CD14-positive monocyte (primary cell): Measurements from ENCODE around the gene C22orf39. TPM values are rescaled to one million over a fixed set of nuclear protein-coding genes. Genes with fewer than 3 reads are reported as not detected.
"Not testable (repeated sequence)": the region's sequence is repeated elsewhere in the genome, so short reads cannot be mapped to it uniquely, and the experiment has no call there.

Experiments
- DNase-seq, 3 donors: peaks; one replicate each; pipeline ENCODE4 v3.0.0-alpha.2; 2011 to 2022
- H2AFZ ChIP-seq: 2 replicates; pipeline ENCODE4 v1.6.0; 2012; ENCODE audit warnings: mild to moderate bottlenecking, low read depth, low read length, inconsistent platforms; ENCODE audit not compliant: insufficient read depth, poor library complexity, severe bottlenecking
- H3K27ac ChIP-seq, 2 donors: 1 replicate in 1 of 2; 2 replicates in 1 of 2; pipeline ENCODE4 v1.5.1; 2012 to 2013; ENCODE audit warnings: low read length in 2 of 2, control low read depth in 1 of 2, inconsistent platforms in 1 of 2, low read depth in 1 of 2, mild to moderate bottlenecking in 1 of 2
- H3K27me3 ChIP-seq, 2 donors: one replicate each; pipeline versions ENCODE4 v1.6.0 to v1.6.1; 2011 to 2013; ENCODE audit warnings: low read length in 2 of 2; ENCODE audit not compliant: control insufficient read depth in 2 of 2, insufficient read depth in 2 of 2
- H3K36me3 ChIP-seq, 2 donors: replicated peaks in 1 of 2; 1 replicate in 1 of 2; 2 replicates in 1 of 2; pipeline versions ENCODE4 v1.5.1 to v1.6.1; 2012 to 2013; ENCODE audit warnings: low read length in 2 of 2, control low read depth in 1 of 2, inconsistent platforms in 1 of 2, mild to moderate bottlenecking in 1 of 2; ENCODE audit not compliant: insufficient read depth in 2 of 2, control insufficient read depth in 1 of 2
- H3K4me1 ChIP-seq, 2 donors: 1 replicate in 1 of 2; 2 replicates in 1 of 2; pipeline versions ENCODE4 v1.5.1 to v1.6.1; 2012 to 2013; ENCODE audit warnings: low read length in 2 of 2, control low read depth in 1 of 2, inconsistent platforms in 1 of 2, mild to moderate bottlenecking in 1 of 2, moderate library complexity in 1 of 2; ENCODE audit not compliant: insufficient read depth in 2 of 2, control insufficient read depth in 1 of 2
- H3K4me2 ChIP-seq: replicated peaks from 2 replicates; pipeline ENCODE3; 2012; ENCODE audit warnings: low read length, moderate library complexity, mild to moderate bottlenecking; ENCODE audit not compliant: poor library complexity, severe bottlenecking; ENCODE audit errors: extremely low read depth
- H3K4me3 ChIP-seq, 3 experiments: fragments of 200-600 bp in 1 of 3; sonication (generic) in 1 of 3; replicated peaks in 1 of 3; 1 replicate in 2 of 3; 2 replicates in 1 of 3; pipeline ENCODE4 v1.5.1; 2011 to 2013; ENCODE audit warnings: low read length in 3 of 3, mild to moderate bottlenecking in 3 of 3, control low read depth in 2 of 3, low read depth in 2 of 3, inconsistent platforms in 1 of 3, moderate library complexity in 1 of 3
- H3K79me2 ChIP-seq: 2 replicates; pipeline ENCODE4 v1.6.0; 2012; ENCODE audit warnings: mild to moderate bottlenecking, control low read depth, inconsistent platforms, low read length, moderate library complexity; ENCODE audit not compliant: insufficient read depth
- H3K9ac ChIP-seq: 2 replicates; pipeline ENCODE4 v1.6.0; 2017; ENCODE audit warnings: low read length, mild to moderate bottlenecking; ENCODE audit not compliant: insufficient read depth, poor library complexity, severe bottlenecking
- H3K9me3 ChIP-seq, 2 donors: replicated peaks in 1 of 2; 1 replicate in 1 of 2; 2 replicates in 1 of 2; pipeline versions ENCODE4 v1.5.1 to v1.6.1; 2012 to 2013; ENCODE audit warnings: low read length in 2 of 2, control low read depth in 1 of 2; ENCODE audit not compliant: control insufficient read depth in 1 of 2, insufficient read depth in 1 of 2
- H4K20me1 ChIP-seq: 2 replicates; pipeline ENCODE4 v1.6.0; 2012; ENCODE audit warnings: mild to moderate bottlenecking, low read length, control low read depth, moderate library complexity; ENCODE audit not compliant: insufficient read depth
- H3K27ac Mint-ChIP-seq, 7 donors: one replicate each; pipeline ENCODE4 v1.8.0; 2020; ENCODE audit warnings: mild to moderate bottlenecking in 7 of 7, mixed read lengths in 7 of 7, moderate library complexity in 6 of 7, inconsistent platforms in 2 of 7
- H3K27me3 Mint-ChIP-seq, 3 donors: one replicate each; pipeline ENCODE4 v1.8.0; 2021 to 2022; ENCODE audit warnings: low read depth in 3 of 3, mild to moderate bottlenecking in 3 of 3, mixed read lengths in 3 of 3, moderate library complexity in 3 of 3, inconsistent platforms in 1 of 3
- H3K36me3 Mint-ChIP-seq, 2 donors: one replicate each; pipeline ENCODE4 v1.8.0; 2020; ENCODE audit warnings: mixed read lengths in 2 of 2, inconsistent platforms in 1 of 2, mild to moderate bottlenecking in 1 of 2
- H3K4me1 Mint-ChIP-seq: one replicate; pipeline ENCODE4 v1.8.0; 2020; ENCODE audit warnings: mild to moderate bottlenecking, mixed read lengths
- H3K4me3 Mint-ChIP-seq, 2 donors: one replicate each; pipeline ENCODE4 v1.8.0; 2020; ENCODE audit warnings: mild to moderate bottlenecking in 2 of 2, mixed read lengths in 2 of 2, moderate library complexity in 1 of 2
- H3K9me3 Mint-ChIP-seq, 7 donors: one replicate each; pipeline ENCODE4 v1.8.0; 2020 to 2022; ENCODE audit warnings: mixed read lengths in 7 of 7, mild to moderate bottlenecking in 6 of 7, moderate library complexity in 6 of 7, inconsistent platforms in 2 of 7
- WGBS: methylation state at CpG from one replicate; pipeline ENCODE4 v1.1.5; 2013; ENCODE audit warnings: missing lambda C conversion rate; ENCODE audit not compliant: insufficient coverage; 5-methylcytosine and 5-hydroxymethylcytosine counted together
- intact Hi-C, 2 donors: fragments of 100-400 bp; cut with micrococcal nuclease; formaldehyde crosslinking; loops; one replicate each; pipeline versions ENCODE4 v1.15.0 to v1.15.1; 2023
- polyA plus RNA-seq, 3 donors: library from polyadenylated mRNA; depleted of rRNA in 1 of 3; unstranded in 2 of 3; stranded (reverse) in 1 of 3; fragments of 300-500 nt in 2 of 3; fragments of >200 nt in 1 of 3; fragmentation: Illumina TruSeq in 2 of 3; gene quantifications; 1 replicate in 2 of 3; 2 replicates in 1 of 3; pipeline ENCODE4 v1.2.3, GENCODE V29; 2012 to 2021
- TF ChIP-seq, protein P1 (sequence below): fragments of 200-600 bp; IDR thresholded peaks from one replicate; pipeline ENCODE4 v1.8.0; 2022; ENCODE audit warnings: antibody characterized with exemption, mild to moderate bottlenecking

The C22orf39 gene
- polyA plus RNA-seq, 3 donors, result 21.2 to 40.3 (median 38.4) TPM

DNA sequence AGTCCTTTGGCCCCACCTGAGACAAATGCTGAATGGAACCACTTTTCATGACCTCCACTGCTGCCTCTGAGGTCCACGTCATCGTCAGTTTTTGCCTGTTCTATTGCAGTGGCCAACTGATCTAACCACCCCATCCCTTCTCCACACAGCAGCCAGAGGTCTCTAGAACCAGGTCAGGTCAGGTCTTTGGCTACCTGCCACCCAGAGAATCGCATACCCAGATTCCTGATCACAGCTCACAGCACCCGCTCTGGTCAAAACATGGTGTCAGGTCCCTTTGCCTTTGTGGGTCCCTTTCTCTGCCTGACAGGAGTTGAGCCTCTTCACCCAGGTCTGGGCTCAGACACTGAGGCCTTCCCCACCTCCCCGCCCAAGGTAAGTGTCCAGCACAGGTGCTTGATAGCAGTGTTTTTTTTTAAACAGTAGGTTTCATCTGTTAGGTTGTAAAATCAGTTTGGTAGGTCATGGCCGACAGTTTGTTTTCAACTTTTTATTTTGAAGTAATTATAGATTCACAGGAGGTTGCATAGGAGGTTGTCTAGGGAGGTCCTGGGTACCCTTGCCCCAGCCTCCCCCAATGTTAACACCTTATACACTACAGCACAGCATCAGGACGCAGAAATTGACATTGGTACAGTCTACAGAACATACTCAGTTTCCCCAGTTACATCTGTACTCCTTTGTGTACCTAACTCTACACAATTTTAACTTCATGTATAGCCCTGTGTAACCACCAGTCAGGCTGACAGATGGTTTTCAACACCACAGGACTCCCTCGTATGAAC lies 6.9 kb downstream of the C22orf39 start:
- peaks cover 46 to 74% of the 10 kb centered on the region in 2 donors for H3K36me3 Mint-ChIP-seq
- intact Hi-C loops, result no loop called here
- DNase-seq, result no peak
- Histone ChIP-seq H3K9ac (no peak overlapping the region), H4K20me1 (peaks cover 42% of the 10 kb centered on the region), H3K27me3 (no peaks in the 10 kb centered on the region), H3K4me3 (no peak overlapping the region), H3K36me3 (peaks cover 30 to 71% of the 10 kb centered on the region in 2 donors), H3K4me2 (no peak overlapping the region), H3K27ac (no peak overlapping the region), H2AFZ (no peak overlapping the region), H3K9me3 (no peaks in the 10 kb centered on the region), H3K4me1 (peaks cover 9 to 12% of the 10 kb centered on the region in 2 donors), H3K79me2 (peaks cover 62% of the 10 kb centered on the region)
- TF ChIP-seq, protein P1, sequence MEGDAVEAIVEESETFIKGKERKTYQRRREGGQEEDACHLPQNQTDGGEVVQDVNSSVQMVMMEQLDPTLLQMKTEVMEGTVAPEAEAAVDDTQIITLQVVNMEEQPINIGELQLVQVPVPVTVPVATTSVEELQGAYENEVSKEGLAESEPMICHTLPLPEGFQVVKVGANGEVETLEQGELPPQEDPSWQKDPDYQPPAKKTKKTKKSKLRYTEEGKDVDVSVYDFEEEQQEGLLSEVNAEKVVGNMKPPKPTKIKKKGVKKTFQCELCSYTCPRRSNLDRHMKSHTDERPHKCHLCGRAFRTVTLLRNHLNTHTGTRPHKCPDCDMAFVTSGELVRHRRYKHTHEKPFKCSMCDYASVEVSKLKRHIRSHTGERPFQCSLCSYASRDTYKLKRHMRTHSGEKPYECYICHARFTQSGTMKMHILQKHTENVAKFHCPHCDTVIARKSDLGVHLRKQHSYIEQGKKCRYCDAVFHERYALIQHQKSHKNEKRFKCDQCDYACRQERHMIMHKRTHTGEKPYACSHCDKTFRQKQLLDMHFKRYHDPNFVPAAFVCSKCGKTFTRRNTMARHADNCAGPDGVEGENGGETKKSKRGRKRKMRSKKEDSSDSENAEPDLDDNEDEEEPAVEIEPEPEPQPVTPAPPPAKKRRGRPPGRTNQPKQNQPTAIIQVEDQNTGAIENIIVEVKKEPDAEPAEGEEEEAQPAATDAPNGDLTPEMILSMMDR, result no peak
- peak overlapping the region in 4 of 7 donors; percentile 19 to 50 (median 41) for H3K27ac Mint-ChIP-seq
- no peak overlapping the region for H3K4me3 Mint-ChIP-seq
- H3K27me3 Mint-ChIP-seq, result no peaks in the 10 kb centered on the region
- WGBS, result 96% methylated on average over 7 of the region's 8 CpGs
- H3K9me3 Mint-ChIP-seq, result no peaks in the 10 kb centered on the region
- H3K4me1 Mint-ChIP-seq, result peaks cover 16% of the 10 kb centered on the region

DNA sequence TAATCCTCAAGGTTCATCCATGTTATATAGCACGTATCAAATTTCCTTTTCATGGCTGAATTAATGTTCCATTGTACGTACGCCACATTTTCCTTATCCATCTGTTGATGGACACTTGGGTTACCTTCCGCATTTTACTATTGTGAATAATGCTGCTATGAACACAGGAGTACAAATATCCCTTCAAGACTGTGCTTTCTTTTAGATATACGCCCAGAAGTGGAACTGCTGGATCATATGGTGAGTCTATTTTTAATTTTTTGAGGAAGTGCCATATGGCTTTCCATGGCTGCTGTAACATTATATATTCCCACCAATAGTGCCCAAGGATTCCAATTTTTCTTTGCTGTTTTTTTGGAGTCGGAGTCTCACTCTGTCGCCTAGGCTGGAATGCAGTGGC lies 9.2 kb downstream of the C22orf39 start:
- intact Hi-C loops, result no loop called here
- Histone ChIP-seq H2AFZ (no peak overlapping the region), H3K36me3 (peaks cover 26 to 67% of the 10 kb centered on the region in 2 donors), H3K9ac (no peak overlapping the region), H3K27me3 (no peaks in the 10 kb centered on the region), H3K9me3 (no peaks in the 10 kb centered on the region), H4K20me1 (peaks cover 26% of the 10 kb centered on the region), H3K79me2 (peaks cover 39% of the 10 kb centered on the region), H3K4me3 (no peak overlapping the region), H3K27ac (peak overlapping the region in 1 of 2 donors; percentile 17), H3K4me2 (no peak overlapping the region), H3K4me1 (peaks cover 11 to 13% of the 10 kb centered on the region in 2 donors)
- Mint-ChIP-seq H3K36me3 (peaks cover 36 to 66% of the 10 kb centered on the region in 2 donors), H3K9me3 (no peaks in the 10 kb centered on the region), H3K27me3 (no peaks in the 10 kb centered on the region), H3K4me1 (peaks cover 14% of the 10 kb centered on the region), H3K27ac (peak overlapping the region in 3 of 7 donors; percentile 4 to 88 (median 10)), H3K4me3 (no peak overlapping the region)
- WGBS, result 95% methylated on average over 4 of the region's 7 CpGs
- no peak for DNase-seq
- TF ChIP-seq, protein P1, result no peak

DNA sequence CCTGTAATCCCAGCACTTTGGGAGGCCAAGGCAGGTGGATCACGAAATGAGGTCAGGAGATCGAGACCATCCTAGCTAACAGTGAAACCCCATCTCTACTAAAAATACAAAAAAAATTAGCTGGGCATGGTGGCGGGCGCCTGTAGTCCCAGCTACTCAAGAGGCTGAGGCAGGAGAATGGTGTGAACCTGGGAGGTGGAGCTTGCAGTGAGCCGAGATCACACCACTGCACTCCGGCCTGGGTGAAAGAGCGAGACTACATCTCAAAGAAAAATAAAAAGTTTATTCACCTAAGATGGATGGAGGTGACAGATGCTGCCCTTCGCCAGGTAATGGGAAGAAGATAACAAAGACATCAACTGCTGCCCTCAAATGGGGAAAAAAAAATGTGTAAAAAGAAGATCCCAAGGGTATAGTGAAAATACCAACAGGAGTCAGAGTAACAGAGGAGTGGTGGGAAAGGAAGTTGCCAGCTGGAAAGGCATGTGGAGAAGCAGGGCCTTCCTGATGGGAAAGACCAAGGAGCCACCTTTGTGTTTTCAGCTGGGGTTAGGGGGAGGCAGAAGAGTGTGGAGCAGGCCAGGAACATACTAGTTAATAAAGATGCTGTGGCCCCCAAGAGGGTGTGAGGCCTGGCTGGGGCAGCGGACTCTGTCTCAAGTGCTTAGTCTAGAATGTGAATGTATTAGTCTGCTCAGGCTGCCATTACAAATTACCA lies 10.9 kb downstream of the C22orf39 start:
- H4K20me1 ChIP-seq, result peaks cover 10% of the 10 kb centered on the region
- H3K9me3 ChIP-seq, DNase-seq, H3K9ac ChIP-seq, H3K27me3 Mint-ChIP-seq, H3K27me3 ChIP-seq, H2AFZ ChIP-seq, H3K4me3 ChIP-seq, H3K9me3 Mint-ChIP-seq, H3K4me2 ChIP-seq, intact Hi-C loops, H3K4me3 Mint-ChIP-seq, H3K27ac ChIP-seq: not testable (repeated sequence)
- Mint-ChIP-seq H3K4me1 (peaks cover 22% of the 10 kb centered on the region), H3K36me3 (peaks cover 27 to 52% of the 10 kb centered on the region in 2 donors), H3K27ac (peak overlapping the region in 2 of 7 donors; percentile 52 to 79)
- peaks cover 16 to 50% of the 10 kb centered on the region in 2 donors for H3K36me3 ChIP-seq
- H3K4me1 ChIP-seq, result peaks cover 18 to 20% of the 10 kb centered on the region in 2 donors
- H3K79me2 ChIP-seq, result peaks cover 25% of the 10 kb centered on the region
- 80% methylated on average over 1 of the region's 9 CpGs for WGBS
